Osteocyte (in vitro differentiated cells): ENCODE data around the gene POLR3E. TPM values are rescaled to one million over a fixed set of nuclear protein-coding genes. Genes with fewer than 3 reads are reported as not detected.

Experiments used
- DNase-seq: peaks from one replicate; pipeline ENCODE4 v3.0.0; 2021; ENCODE audit warnings: mixed read lengths; ENCODE audit not compliant: unreplicated experiment; ENCODE audit errors: extremely low spot score
- H3K27ac Mint-ChIP-seq: one replicate; pipeline ENCODE4 v1.8.0; 2021; ENCODE audit warnings: mild to moderate bottlenecking, mixed read lengths; ENCODE audit not compliant: unreplicated experiment
- H3K27me3 Mint-ChIP-seq: one replicate; pipeline ENCODE4 v1.8.0; 2021; ENCODE audit warnings: mixed read lengths; ENCODE audit not compliant: unreplicated experiment
- H3K36me3 Mint-ChIP-seq: one replicate; pipeline ENCODE4 v1.8.0; 2021; ENCODE audit warnings: mixed read lengths; ENCODE audit not compliant: unreplicated experiment
- H3K4me1 Mint-ChIP-seq: one replicate; pipeline ENCODE4 v1.8.0; 2021; ENCODE audit warnings: mixed read lengths; ENCODE audit not compliant: unreplicated experiment
- H3K4me3 Mint-ChIP-seq: one replicate; pipeline ENCODE4 v1.8.0; 2021; ENCODE audit warnings: mild to moderate bottlenecking, moderate library complexity, mixed read lengths; ENCODE audit not compliant: unreplicated experiment
- H3K9me3 Mint-ChIP-seq: one replicate; pipeline ENCODE4 v1.8.0; 2021; ENCODE audit warnings: mixed read lengths; ENCODE audit not compliant: unreplicated experiment
- total RNA-seq: library from RNA; stranded (reverse); gene quantifications from 2 replicates; pipeline ENCODE4 v1.2.1, GENCODE V29; 2021
- TF ChIP-seq, protein P1 (sequence below): fragments of 200-600 bp; sonication (generic); IDR thresholded peaks from 2 replicates; pipeline ENCODE4 v1.5.0; 2021; ENCODE audit warnings: antibody characterized with exemption, mild to moderate bottlenecking, moderate library complexity

POLR3E gene
- total RNA-seq, 1 donor from 2014 or later = 34.4 TPM

DNA sequence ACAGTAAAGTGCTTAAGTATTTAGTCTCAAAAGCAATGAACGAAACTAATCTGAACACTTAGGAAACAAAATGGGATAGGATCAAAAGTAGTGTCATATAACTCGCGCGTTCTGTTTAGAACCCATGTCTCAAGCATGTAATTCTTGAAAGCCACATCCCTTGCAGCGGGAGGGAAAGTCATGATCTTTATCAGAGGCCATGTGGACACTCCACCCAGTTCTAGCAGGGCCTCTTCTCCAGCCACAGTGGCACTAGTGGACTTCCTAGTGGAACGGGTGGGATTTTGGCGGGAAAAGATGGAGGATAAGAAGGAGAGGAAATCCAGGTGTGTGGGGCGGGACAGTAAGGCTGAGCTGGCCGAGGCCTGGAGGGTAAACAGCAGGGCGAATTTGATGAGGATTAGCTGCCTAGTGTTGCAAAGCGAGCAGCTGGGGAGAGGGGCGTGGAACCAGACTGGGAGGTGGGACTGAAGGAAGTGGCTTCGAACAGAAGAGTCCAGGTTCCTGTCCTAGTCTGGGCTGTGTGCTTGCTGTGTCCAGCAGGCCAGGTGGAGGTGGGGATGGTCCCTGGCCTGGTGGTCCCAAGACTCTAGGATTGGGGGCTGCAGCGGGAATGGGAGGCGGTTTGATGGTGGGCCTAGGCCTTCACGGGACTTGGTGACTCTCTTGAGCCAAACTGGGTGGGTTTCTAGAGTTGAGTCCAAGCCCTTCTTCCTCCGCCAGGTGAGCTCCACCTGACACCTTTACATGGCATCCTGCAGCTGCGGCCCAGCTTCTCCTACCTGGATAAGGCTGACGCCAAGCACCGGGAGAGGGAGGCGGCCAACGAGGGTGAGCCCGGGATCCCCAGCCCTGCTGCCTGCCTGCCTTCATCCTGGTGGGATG, 15.9 kb downstream of the POLR3E start:
- no peak for DNase-seq
- Mint-ChIP-seq H3K4me1 (no peaks in the 10 kb centered on the region), H3K9me3 (no peaks in the 10 kb centered on the region), H3K4me3 (no peak overlapping the region), H3K27ac (no peak overlapping the region), H3K27me3 (no peaks in the 10 kb centered on the region), H3K36me3 (peaks cover 18% of the 10 kb centered on the region)
- TF ChIP-seq, protein P1, sequence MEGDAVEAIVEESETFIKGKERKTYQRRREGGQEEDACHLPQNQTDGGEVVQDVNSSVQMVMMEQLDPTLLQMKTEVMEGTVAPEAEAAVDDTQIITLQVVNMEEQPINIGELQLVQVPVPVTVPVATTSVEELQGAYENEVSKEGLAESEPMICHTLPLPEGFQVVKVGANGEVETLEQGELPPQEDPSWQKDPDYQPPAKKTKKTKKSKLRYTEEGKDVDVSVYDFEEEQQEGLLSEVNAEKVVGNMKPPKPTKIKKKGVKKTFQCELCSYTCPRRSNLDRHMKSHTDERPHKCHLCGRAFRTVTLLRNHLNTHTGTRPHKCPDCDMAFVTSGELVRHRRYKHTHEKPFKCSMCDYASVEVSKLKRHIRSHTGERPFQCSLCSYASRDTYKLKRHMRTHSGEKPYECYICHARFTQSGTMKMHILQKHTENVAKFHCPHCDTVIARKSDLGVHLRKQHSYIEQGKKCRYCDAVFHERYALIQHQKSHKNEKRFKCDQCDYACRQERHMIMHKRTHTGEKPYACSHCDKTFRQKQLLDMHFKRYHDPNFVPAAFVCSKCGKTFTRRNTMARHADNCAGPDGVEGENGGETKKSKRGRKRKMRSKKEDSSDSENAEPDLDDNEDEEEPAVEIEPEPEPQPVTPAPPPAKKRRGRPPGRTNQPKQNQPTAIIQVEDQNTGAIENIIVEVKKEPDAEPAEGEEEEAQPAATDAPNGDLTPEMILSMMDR = no peak

DNA sequence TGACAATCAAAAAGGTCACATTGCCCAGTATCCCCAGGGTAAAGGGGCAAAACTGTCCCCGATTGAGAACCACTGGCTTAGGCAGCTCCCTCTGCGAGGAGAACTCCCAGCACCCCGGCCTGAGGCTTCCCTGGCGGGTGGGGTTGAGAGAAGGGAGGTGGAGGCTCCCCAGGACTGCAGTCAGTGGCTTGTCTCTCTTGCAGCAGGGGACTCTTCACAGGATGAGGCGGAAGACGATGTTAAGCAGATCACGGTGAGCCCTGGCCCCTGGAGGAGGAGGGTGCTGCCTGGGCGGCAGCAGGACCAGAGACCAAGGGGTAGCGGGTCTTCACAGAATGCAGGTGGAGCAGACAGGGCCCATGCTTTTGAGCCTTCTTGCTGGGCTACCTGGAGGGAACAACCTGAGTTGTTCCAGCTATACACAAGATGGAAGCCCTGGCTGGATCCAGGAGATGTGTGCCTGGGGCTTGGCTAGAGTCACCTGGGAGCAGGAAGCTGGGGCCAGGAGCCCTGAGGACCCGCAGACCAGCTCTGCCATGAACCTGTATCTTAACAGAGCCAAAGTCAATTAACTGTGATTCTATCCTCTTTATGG, 16.8 kb downstream of the POLR3E start:
- DNase-seq = no peak
- Mint-ChIP-seq H3K36me3 (peaks cover 19% of the 10 kb centered on the region), H3K4me3 (no peak overlapping the region), H3K27ac (no peak overlapping the region), H3K4me1 (no peaks in the 10 kb centered on the region), H3K27me3 (no peaks in the 10 kb centered on the region), H3K9me3 (no peaks in the 10 kb centered on the region)
- TF ChIP-seq, protein P1 = no peak

DNA sequence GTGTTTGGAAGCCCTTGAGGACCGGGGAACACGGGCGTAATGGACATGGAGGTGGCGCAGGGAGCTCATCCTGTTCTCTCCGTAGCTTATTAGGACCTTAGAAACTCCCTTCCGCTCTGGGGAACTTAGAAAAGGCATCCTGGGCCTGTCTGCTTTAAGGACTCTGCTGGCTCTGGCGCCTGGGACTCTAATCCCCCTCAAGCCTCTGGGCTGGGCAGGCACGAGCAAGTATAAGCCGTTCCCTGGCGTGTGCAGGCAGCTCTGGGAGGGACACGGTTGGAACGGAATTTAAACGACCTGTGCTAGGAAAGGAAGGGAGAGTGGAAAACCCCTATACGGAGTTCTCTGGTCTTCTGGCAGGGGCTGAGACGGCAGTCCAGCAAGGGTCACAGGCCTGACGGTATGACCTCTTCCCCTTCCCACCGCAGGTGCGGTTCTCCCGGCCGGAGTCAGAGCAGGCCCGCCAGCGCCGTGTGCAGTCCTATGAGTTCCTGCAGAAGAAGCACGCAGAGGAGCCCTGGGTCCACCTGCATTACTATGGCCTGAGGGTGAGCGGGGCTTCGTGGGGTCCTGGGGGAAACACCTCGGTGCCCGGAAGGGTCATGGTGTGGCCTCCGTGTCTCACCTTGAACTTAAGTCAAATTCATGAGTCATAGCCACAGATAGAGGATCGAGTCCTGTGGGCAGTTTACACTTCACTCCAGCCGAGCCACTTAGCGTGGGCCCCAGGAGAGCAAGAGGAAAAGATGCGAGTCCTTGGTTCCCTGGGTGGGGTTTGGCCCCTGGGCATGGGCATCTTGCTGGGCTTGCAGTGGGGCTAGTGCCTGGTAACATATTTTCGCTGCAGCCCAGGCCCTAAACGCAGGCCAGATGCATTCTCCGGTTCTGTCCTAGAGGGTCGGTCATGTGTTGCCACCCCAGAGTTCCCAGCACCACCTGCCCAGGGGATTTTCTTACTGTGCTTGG, 17.7 kb downstream of the POLR3E start:
- Mint-ChIP-seq H3K27me3 (no peaks in the 10 kb centered on the region), H3K27ac (no peak overlapping the region), H3K36me3 (peaks cover 21% of the 10 kb centered on the region), H3K9me3 (no peaks in the 10 kb centered on the region), H3K4me3 (no peak overlapping the region), H3K4me1 (no peaks in the 10 kb centered on the region)
- TF ChIP-seq, protein P1 = no peak
- no peak for DNase-seq

DNA sequence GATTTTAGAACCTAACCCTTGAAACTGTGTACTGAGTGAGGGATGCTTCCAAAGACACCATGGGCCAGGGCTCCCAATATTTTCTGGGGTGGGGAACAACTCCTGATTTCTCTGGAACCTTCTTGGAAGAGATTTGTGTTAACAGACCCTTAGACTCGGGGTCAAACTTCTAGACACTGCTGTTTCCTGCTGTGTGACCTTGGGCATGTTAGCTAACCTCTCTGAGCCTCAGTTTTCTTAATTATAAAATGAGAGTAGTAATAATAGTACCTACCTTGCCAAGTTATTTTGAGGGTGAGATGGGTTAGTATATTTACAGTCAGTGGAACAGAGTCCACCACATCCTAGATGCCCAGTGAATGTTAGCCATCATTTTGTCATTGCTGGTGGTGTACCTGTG, 18.8 kb downstream of the POLR3E start:
- TF ChIP-seq, protein P1 = no peak
- Mint-ChIP-seq H3K27ac (no peak overlapping the region), H3K9me3 (no peaks in the 10 kb centered on the region), H3K4me1 (no peaks in the 10 kb centered on the region), H3K4me3 (no peak overlapping the region), H3K36me3 (peaks cover 26% of the 10 kb centered on the region), H3K27me3 (no peaks in the 10 kb centered on the region)
- no peak for DNase-seq
